ENCODE results near the gene NR5A1. TPM values are rescaled to one million over a fixed set of nuclear protein-coding genes. Genes with fewer than 3 reads are reported as not detected.

NR5A1 gene
- total and polyA plus RNA-seq, 2 of the 13 experiments (the other 11 are each of a cell fraction or from before 2014, with no cell fraction given): 28.9 to 44.7 TPM

- Histone ChIP-seq H3K4me1 (ENCODE audit: insufficient read depth, low read length) (peaks cover 10% of the 10 kb centered on the region; the same call in 1 of the 2 replicates), H3K27me3 (ENCODE audit: control insufficient read depth in 1 of 2, insufficient read depth in 2 of 2, low read length in 2 of 2) (peaks cover 14 to 35% of the 10 kb centered on the region in 2 experiments; a peak in 3 of 5 replicates), H3K9me3 (ENCODE audit: low read length) (no peaks in the 10 kb centered on the region), H3K36me3 (replicated peaks in 1 of 2; ENCODE audit: control insufficient read depth in 1 of 2, insufficient read depth in 2 of 2, low read length in 2 of 2) (no peaks in the 10 kb centered on the region), H3K4me2 (ENCODE audit: low read depth, low read length) (no peak overlapping the region), H2AFZ (ENCODE audit: low read length) (no peak overlapping the region), H3K27ac (ENCODE audit: extremely low read length, insufficient read depth, low read length) (no peak overlapping the region), H3K4me3 (replicated peaks in 1 of 3; ENCODE audit: insufficient read depth in 1 of 3, low read depth in 2 of 3, low read length in 3 of 3) (no peak overlapping the region), H4K20me1 (ENCODE audit: insufficient read depth, low read length) (no peaks in the 10 kb centered on the region), H3K9ac (ENCODE audit: insufficient read depth, low read depth, low read length) (no peak overlapping the region), H3K79me2 (ENCODE audit: insufficient read depth, low read length) (no peaks in the 10 kb centered on the region)
- CTCF ChIA-PET (ENCODE audit: low intra/inter-chr PET ratio, low total read pairs): no interaction called here
- DNase-seq (ENCODE audit: low spot score) (no peak), ATAC-seq (no peak), FAIRE-seq (no peak)
- BruUV-seq (replicated peaks): no TSS peak
- in situ Hi-C loops (cut with HindIII; ENCODE audit: extremely low pct_ligation_motif_present, low pct_unique_long_range_greater_than_20kb) (no loop called here), intact Hi-C loops (cut with micrococcal nuclease; ENCODE audit: unreplicated experiment) (no loop called here)
- TF ChIP-seq ATF7 (IDR thresholded peaks at IDR 0.05): no peak
- no peak for TF ChIP-seq ATF7 (CRISPR knock-in tag; IDR thresholded peaks at IDR 0.05)
- TF ChIP-seq PCBP2 (optimal IDR thresholded peaks at IDR 0.05; ENCODE audit: low read depth, low read length, poor library complexity, severe bottlenecking): no peak
- TF ChIP-seq STAT5B (CRISPR knock-in tag; IDR thresholded peaks at IDR 0.05): no peak
- no peak for TF ChIP-seq MEIS1 (CRISPR knock-in tag; IDR thresholded peaks at IDR 0.05; ENCODE audit: borderline replicate concordance)
- TF ChIP-seq MZF1 (CRISPR knock-in tag; IDR thresholded peaks at IDR 0.05; ENCODE audit: borderline replicate concordance): no peak
- TF ChIP-seq SALL1 (CRISPR knock-in tag; IDR thresholded peaks at IDR 0.05): no peak
- no peak for TF ChIP-seq ZNF530 (CRISPR knock-in tag; IDR thresholded peaks at IDR 0.05; ENCODE audit: low read depth)
- no peak for TF ChIP-seq RBM22 (optimal IDR thresholded peaks at IDR 0.05; ENCODE audit: low read length)
- TF ChIP-seq E2F5 (CRISPR knock-in tag; conservative IDR thresholded peaks at IDR 0.05): no peak
- TF ChIP-seq SPEN (CRISPR knock-in tag; IDR thresholded peaks at IDR 0.05; ENCODE audit: low read depth): no peak
- TF ChIP-seq ZFP36L2 (CRISPR knock-in tag; IDR thresholded peaks at IDR 0.05): no peak
- no peak for TF ChIP-seq MAX (IDR thresholded peaks at IDR 0.05)
- TF ChIP-seq ZNF503 (CRISPR knock-in tag; IDR thresholded peaks at IDR 0.05): no peak
- no peak for TF ChIP-seq REXO4 (CRISPR knock-in tag; IDR thresholded peaks at IDR 0.05; ENCODE audit: borderline replicate concordance)
- no peak for TF ChIP-seq NFIC (IDR thresholded peaks at IDR 0.05; ENCODE audit: low read length)
- no peak for TF ChIP-seq EEA1 (CRISPR knock-in tag; IDR thresholded peaks at IDR 0.05; ENCODE audit: borderline replicate concordance)
- no peak for TF ChIP-seq CREBL2 (CRISPR knock-in tag; IDR thresholded peaks at IDR 0.05; ENCODE audit: borderline replicate concordance)
- TF ChIP-seq FOXA1 (IDR thresholded peaks at IDR 0.05): no peak
- no peak for TF ChIP-seq FOXA1 (CRISPR knock-in tag; IDR thresholded peaks at IDR 0.05)
- TF ChIP-seq TCF7 (IDR thresholded peaks at IDR 0.05; ENCODE audit: low read depth): no peak
- POLR2A ChIA-PET: no interaction called here
- WGBS (ENCODE audit: low lambda C conversion rate): 23% methylated on average over 5 of the region's 9 CpGs
These were observed 52.9 kb downstream of the NR5A1 start for GRCh38 chr9:124454296-124454695.
